Vagina (tissue), 2 donors: Measurements from ENCODE around the gene FBXO17.

Experiments
- CTCF ChIP-seq, 3 experiments: fragments of 450-650 bp in 2 of 3; fragments of 200-600 bp in 1 of 3; sonication (generic) in 1 of 3; IDR thresholded peaks; one replicate each; pipeline ENCODE4 v1.5.1; 2017 to 2019; ENCODE audit warnings: antibody characterized with exemption in 3 of 3, mild to moderate bottlenecking in 2 of 3, moderate library complexity in 2 of 3
- POLR2A ChIP-seq, 2 donors: fragments of 450-650 bp; IDR thresholded peaks; one replicate each; pipeline ENCODE4 v1.6.1; 2017; ENCODE audit warnings: antibody characterized with exemption in 2 of 2, mild to moderate bottlenecking in 2 of 2, moderate library complexity in 2 of 2

DNA sequence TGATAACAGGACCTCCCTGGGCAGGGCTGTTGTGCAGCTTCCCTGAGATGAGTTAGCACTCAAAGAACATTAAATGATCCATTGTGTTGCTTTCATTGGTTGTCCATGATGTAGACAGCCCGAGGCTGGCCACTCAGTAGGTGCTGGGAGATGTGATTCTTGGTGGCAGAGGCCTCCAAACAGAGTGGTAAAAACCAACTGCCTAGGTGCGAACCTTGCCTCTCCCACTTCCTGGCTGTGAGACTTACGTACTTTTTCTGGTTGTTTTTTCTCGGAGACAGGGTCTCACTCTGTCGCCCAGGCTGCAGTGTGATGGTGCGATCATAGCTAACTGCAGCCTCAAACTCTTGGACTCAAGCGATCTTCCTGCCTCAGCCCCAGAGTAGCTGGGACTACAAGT is 51.2 kb downstream of the FBXO17 start:
- no peak for TF ChIP-seq POLR2A (IDR thresholded peaks at IDR 0.05)
- no peak for TF ChIP-seq CTCF (IDR thresholded peaks at IDR 0.05)
